Astrocyte (in vitro differentiated cells and primary cell): ENCODE results near the gene TBC1D2B.

Experiments used
- EZH2 ChIP-seq: IDR thresholded peaks from 2 replicates; pipeline ENCODE4 v1.6.1; 2012; ENCODE audit warnings: mild to moderate bottlenecking, low read length, inconsistent platforms; ENCODE audit not compliant: insufficient read depth
- TF ChIP-seq, protein P1 (sequence below): IDR thresholded peaks from 2 replicates; pipeline ENCODE4 v1.5.1; 2011; ENCODE audit warnings: low read depth, mild to moderate bottlenecking, inconsistent platforms, low read length, moderate library complexity; ENCODE audit not compliant: insufficient read depth

- TF ChIP-seq, protein P1, sequence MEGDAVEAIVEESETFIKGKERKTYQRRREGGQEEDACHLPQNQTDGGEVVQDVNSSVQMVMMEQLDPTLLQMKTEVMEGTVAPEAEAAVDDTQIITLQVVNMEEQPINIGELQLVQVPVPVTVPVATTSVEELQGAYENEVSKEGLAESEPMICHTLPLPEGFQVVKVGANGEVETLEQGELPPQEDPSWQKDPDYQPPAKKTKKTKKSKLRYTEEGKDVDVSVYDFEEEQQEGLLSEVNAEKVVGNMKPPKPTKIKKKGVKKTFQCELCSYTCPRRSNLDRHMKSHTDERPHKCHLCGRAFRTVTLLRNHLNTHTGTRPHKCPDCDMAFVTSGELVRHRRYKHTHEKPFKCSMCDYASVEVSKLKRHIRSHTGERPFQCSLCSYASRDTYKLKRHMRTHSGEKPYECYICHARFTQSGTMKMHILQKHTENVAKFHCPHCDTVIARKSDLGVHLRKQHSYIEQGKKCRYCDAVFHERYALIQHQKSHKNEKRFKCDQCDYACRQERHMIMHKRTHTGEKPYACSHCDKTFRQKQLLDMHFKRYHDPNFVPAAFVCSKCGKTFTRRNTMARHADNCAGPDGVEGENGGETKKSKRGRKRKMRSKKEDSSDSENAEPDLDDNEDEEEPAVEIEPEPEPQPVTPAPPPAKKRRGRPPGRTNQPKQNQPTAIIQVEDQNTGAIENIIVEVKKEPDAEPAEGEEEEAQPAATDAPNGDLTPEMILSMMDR = no peak
- no peak for TF ChIP-seq EZH2
These were observed 27.6 kb downstream of the TBC1D2B start for GRCh38 chr15:78049691-78050440.
